ENCODE measurements around the gene TAF1. TPM values are rescaled to one million over a fixed set of nuclear protein-coding genes. Genes with fewer than 3 reads are reported as not detected.

TAF1 gene
- total RNA-seq, 2 experiments from 2014 or later, result 30.2 to 48.2 TPM

DNA sequence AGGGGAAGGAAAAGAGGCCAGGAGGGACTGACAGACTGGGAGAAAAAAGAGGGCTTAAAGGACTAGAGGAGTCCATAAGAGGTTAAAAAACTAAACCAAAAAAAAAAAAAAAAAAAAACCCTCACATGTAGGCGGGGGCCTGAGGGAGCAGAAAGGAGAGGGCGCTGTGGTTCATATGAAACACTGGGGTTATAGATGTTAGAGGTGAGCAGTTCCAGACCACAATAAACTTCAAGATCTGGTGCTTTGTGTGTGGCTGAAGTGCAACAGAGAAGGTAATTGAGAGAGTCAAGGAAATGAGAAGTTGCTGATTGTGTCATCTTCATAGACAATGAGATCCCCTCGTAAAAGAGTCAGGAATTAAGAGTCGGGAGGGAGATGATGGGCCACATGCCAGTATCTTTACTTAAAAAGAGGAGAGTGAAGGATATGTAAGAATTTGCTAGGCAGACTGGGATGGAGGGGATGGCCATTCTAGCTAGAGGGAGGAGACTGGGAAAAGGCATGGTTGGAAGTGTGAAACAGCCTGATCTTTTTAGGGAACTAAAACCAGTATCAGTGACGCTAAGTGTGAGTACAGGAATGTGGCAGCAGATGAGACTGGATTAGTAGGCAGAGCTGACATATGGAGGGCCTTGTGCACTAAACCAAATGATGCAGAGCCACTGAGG, 148.3 kb downstream of the TAF1 start:
- no peak overlapping the region for H3K4me2 ChIP-seq (ENCODE audit: low read length)
- H3K9me3 ChIP-seq (ENCODE audit: low read length), result no peaks in the 10 kb centered on the region
- H3K4me3 ChIP-seq (ENCODE audit: low read depth, low read length, poor library complexity, severe bottlenecking), result no peak overlapping the region
- no peaks in the 10 kb centered on the region for H4K20me1 ChIP-seq (ENCODE audit: insufficient read depth, low read length)
- H3K36me3 ChIP-seq (ENCODE audit: insufficient read depth, low read length), result no peaks in the 10 kb centered on the region
- POLR2A ChIA-PET, result interaction anchor here (0.6 to 1.4 kb wide), 2 partner anchors 18 to 29 kb away, joined by 3 to 5 read pairs; partner anchors contain the start of gene OGT
- no peak for DNase-seq (ENCODE audit: low spot score)
- no peak overlapping the region for H3K27ac ChIP-seq (ENCODE audit: low read depth, low read length, poor library complexity, severe bottlenecking)
- CTCF ChIA-PET (ENCODE audit: unreplicated experiment), result no interaction called here
- no peaks in the 10 kb centered on the region for H3K79me2 ChIP-seq (ENCODE audit: insufficient read depth, low read depth, low read length)
- BruUV-seq (replicated peaks), result no TSS peak
- H2AFZ ChIP-seq (ENCODE audit: low read length), result no peak overlapping the region
- H3K4me1 ChIP-seq (ENCODE audit: insufficient read depth, low read length, poor library complexity, severe bottlenecking), result peaks cover 8% of the 10 kb centered on the region
- no peaks in the 10 kb centered on the region for H3K9me2 ChIP-seq (ENCODE audit: insufficient read depth, low read length)
- TF ChIP-seq, protein P1, sequence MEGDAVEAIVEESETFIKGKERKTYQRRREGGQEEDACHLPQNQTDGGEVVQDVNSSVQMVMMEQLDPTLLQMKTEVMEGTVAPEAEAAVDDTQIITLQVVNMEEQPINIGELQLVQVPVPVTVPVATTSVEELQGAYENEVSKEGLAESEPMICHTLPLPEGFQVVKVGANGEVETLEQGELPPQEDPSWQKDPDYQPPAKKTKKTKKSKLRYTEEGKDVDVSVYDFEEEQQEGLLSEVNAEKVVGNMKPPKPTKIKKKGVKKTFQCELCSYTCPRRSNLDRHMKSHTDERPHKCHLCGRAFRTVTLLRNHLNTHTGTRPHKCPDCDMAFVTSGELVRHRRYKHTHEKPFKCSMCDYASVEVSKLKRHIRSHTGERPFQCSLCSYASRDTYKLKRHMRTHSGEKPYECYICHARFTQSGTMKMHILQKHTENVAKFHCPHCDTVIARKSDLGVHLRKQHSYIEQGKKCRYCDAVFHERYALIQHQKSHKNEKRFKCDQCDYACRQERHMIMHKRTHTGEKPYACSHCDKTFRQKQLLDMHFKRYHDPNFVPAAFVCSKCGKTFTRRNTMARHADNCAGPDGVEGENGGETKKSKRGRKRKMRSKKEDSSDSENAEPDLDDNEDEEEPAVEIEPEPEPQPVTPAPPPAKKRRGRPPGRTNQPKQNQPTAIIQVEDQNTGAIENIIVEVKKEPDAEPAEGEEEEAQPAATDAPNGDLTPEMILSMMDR (conservative IDR thresholded peaks at IDR 0.05; ENCODE audit: low read length), result no peak
- TF ChIP-seq EZH2phosphoT487 (IDR thresholded peaks at IDR 0.05; ENCODE audit: borderline replicate concordance, low read depth, low read length), result no peak
- intact Hi-C loops (cut with micrococcal nuclease; ENCODE audit: unreplicated experiment), result no loop called here

DNA sequence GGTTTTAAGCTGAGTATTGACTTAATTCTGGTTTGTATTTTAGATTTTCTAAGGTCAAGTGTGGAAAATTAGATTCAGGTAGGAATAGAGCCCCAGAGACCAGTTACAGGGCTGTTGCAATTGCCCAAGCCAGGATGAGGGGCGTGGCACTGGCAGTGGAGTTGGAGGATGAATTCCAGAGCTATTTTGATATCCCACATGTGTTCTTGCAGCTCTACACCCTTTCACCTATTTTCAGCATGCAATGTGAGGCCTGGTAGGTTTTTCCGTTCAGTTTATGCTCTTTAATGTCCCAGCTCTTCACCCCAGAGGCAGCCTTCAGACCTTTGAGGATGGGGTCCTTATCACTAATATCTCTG, 148.9 kb downstream of the TAF1 start:
- no peak for DNase-seq (ENCODE audit: low spot score)
- no peaks in the 10 kb centered on the region for H3K9me2 ChIP-seq (ENCODE audit: insufficient read depth, low read length)
- H3K36me3 ChIP-seq (ENCODE audit: insufficient read depth, low read length), result no peaks in the 10 kb centered on the region
- TF ChIP-seq EZH2phosphoT487 (IDR thresholded peaks at IDR 0.05; ENCODE audit: borderline replicate concordance, low read depth, low read length), result no peak
- TF ChIP-seq, protein P1 (conservative IDR thresholded peaks at IDR 0.05; ENCODE audit: low read length), result no peak
- ChIA-PET CTCF (ENCODE audit: unreplicated experiment) (no interaction called here), POLR2A (interaction anchor here (1.4 kb wide), 1 partner anchor 18 kb away, joined by 5 read pairs; the partner anchor contains the start of gene OGT)
- BruUV-seq (replicated peaks), result no TSS peak
- H4K20me1 ChIP-seq (ENCODE audit: insufficient read depth, low read length), result no peaks in the 10 kb centered on the region
- H2AFZ ChIP-seq (ENCODE audit: low read length), result no peak overlapping the region
- no peak overlapping the region for H3K27ac ChIP-seq (ENCODE audit: low read depth, low read length, poor library complexity, severe bottlenecking)
- intact Hi-C loops (cut with micrococcal nuclease; ENCODE audit: unreplicated experiment), result no loop called here
- no peaks in the 10 kb centered on the region for H3K9me3 ChIP-seq (ENCODE audit: low read length)
- no peak overlapping the region for H3K4me2 ChIP-seq (ENCODE audit: low read length)
- H3K79me2 ChIP-seq (ENCODE audit: insufficient read depth, low read depth, low read length), result no peaks in the 10 kb centered on the region
- H3K4me3 ChIP-seq (ENCODE audit: low read depth, low read length, poor library complexity, severe bottlenecking), result no peak overlapping the region
- H3K4me1 ChIP-seq (ENCODE audit: insufficient read depth, low read length, poor library complexity, severe bottlenecking), result peaks cover 6% of the 10 kb centered on the region

Small RNAs within 50 kb of the gene (small RNA-seq; reads per million reads assigned to genes)
- gene AL590762.4 (not detected), gene RF00019 (not detected)

Other genes with a start within 250 kb of the TAF1 start
- gene MED12, start 247.8 kb upstream of the TAF1 start, total RNA-seq (2014; rRNA removed; shearing (Covaris generic)), result 20.5 and 23.1 TPM in 2 replicates
- gene MED12, start 247.8 kb upstream of the TAF1 start, total RNA-seq (2022), result 31.1 and 38.8 TPM in 2 replicates
- 0.51 and 0.57 TPM in 2 replicates for gene NLGN3, start 221.5 kb upstream of the TAF1 start, total RNA-seq (2014; rRNA removed; shearing (Covaris generic))
- gene NLGN3, start 221.5 kb upstream of the TAF1 start, total RNA-seq (2022), result 1.3 and 1.7 TPM in 2 replicates
- not detected in 2 replicates for gene GJB1, start 143.1 kb upstream of the TAF1 start, total RNA-seq (2014; rRNA removed; shearing (Covaris generic))
- not detected in 2 replicates for gene GJB1, start 143.1 kb upstream of the TAF1 start, total RNA-seq (2022)
- gene ZMYM3, start 112.2 kb upstream of the TAF1 start, total RNA-seq (2014; rRNA removed; shearing (Covaris generic)), result 21.8 and 23.8 TPM in 2 replicates
- gene ZMYM3, start 112.2 kb upstream of the TAF1 start, total RNA-seq (2022), result 40.3 and 41.4 TPM in 2 replicates
- gene NONO, start 82.7 kb upstream of the TAF1 start, total RNA-seq (2014; rRNA removed; shearing (Covaris generic)), result 379 and 508 TPM in 2 replicates
- 488 and 532 TPM in 2 replicates for gene NONO, start 82.7 kb upstream of the TAF1 start, total RNA-seq (2022)
- gene ITGB1BP2, start 64.6 kb upstream of the TAF1 start, total RNA-seq (2014; rRNA removed; shearing (Covaris generic)), result 7.8 and 8.8 TPM in 2 replicates
- 7.5 and 8.9 TPM in 2 replicates for gene ITGB1BP2, start 64.6 kb upstream of the TAF1 start, total RNA-seq (2022)
- 160 and 185 TPM in 2 replicates for gene OGT, start 166.7 kb downstream of the TAF1 start, total RNA-seq (2014; rRNA removed; shearing (Covaris generic))
- gene OGT, start 166.7 kb downstream of the TAF1 start, total RNA-seq (2022), result 291 and 387 TPM in 2 replicates
- 2.0 and 2.1 TPM in 2 replicates for gene GCNA, start 212.1 kb downstream of the TAF1 start, total RNA-seq (2014; rRNA removed; shearing (Covaris generic))
- gene GCNA, start 212.1 kb downstream of the TAF1 start, total RNA-seq (2022), result 3.9 and 4.2 TPM in 2 replicates